NCI-H2029 (cell line): Measurements from ENCODE around the gene SEMG2.

ENCODE experiments used
- DNase-seq: peaks from one replicate; lab custom pipeline; 2025; lab: John Stamatoyannopoulos, UW

SEMG2 gene

GRCh38 chr20:45229264-45230056 is 8.3 kb downstream of the SEMG2 start:
- DNase-seq, result peak; percentile 70

GRCh38 chr20:45230631-45231030 is 9.5 kb downstream of the SEMG2 start:
- DNase-seq, result no peak

GRCh38 chr20:45235995-45236394 is 14.8 kb downstream of the SEMG2 start:
- DNase-seq, result no peak

GRCh38 chr20:45238139-45238538 is 17.0 kb downstream of the SEMG2 start:
- DNase-seq, result no peak

- DNase-seq, result no peak
Observed at GRCh38 chr20:45246109-45246508, 24.9 kb downstream of the SEMG2 start.

- no peak for DNase-seq
Observed at GRCh38 chr20:45247865-45248264, 26.7 kb downstream of the SEMG2 start.

- no peak for DNase-seq
Observed at GRCh38 chr20:45248609-45249008, 27.4 kb downstream of the SEMG2 start.

- no peak for DNase-seq
Observed at GRCh38 chr20:45251884-45252560, 30.8 kb downstream of the SEMG2 start.

- DNase-seq, result no peak
Observed at GRCh38 chr20:45253261-45253660, 32.1 kb downstream of the SEMG2 start.

GRCh38 chr20:45254383-45255262 is 33.5 kb downstream of the SEMG2 start, which contains the start of gene SLPI:
TSS of gene SLPI (minus strand) at chr20:45254564. CDS start at chr20:45254543, 21 bp downstream.
- peak; percentile 79 for DNase-seq

GRCh38 chr20:45257161-45257560 is 36.0 kb downstream of the SEMG2 start:
- no peak for DNase-seq

- DNase-seq, result no peak
Observed at GRCh38 chr20:45257711-45258110, 36.5 kb downstream of the SEMG2 start.

GRCh38 chr20:45258259-45258658 is 37.1 kb downstream of the SEMG2 start:
- no peak for DNase-seq

GRCh38 chr20:45258664-45259063 is 37.5 kb downstream of the SEMG2 start:
- no peak for DNase-seq

GRCh38 chr20:45263556-45264266 is 42.5 kb downstream of the SEMG2 start:
- DNase-seq, result no peak

GRCh38 chr20:45266977-45267376 is 45.8 kb downstream of the SEMG2 start:
- no peak for DNase-seq

GRCh38 chr20:45268531-45268930 is 47.4 kb downstream of the SEMG2 start:
- DNase-seq, result no peak

GRCh38 chr20:45269056-45269455 is 47.9 kb downstream of the SEMG2 start:
- no peak for DNase-seq

- no peak for DNase-seq
Observed at GRCh38 chr20:45269754-45270270, 48.6 kb downstream of the SEMG2 start.
